ENCODE measurements around the gene COG7.

DNA sequence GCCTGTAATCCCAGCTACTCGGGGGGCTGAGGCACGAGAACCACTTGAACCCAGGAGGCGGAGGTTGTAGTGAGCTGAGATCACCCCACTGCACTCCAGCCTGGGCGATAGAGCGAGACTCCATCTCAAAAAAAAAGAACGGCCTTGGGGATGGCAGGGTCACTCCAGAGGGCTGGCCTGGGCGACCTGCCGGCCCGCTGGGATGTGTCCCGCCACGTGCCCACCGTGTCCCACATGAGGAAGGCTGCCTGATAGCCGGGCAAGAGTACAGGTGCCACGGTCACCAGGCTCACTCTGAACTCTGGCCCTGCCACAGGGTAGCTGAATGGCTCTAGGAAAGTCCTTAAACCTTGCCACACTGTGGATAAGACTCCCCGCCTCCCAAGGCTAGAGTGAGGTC lies 67.5 kb downstream of the COG7 start:
- TF ChIP-seq, protein P1, sequence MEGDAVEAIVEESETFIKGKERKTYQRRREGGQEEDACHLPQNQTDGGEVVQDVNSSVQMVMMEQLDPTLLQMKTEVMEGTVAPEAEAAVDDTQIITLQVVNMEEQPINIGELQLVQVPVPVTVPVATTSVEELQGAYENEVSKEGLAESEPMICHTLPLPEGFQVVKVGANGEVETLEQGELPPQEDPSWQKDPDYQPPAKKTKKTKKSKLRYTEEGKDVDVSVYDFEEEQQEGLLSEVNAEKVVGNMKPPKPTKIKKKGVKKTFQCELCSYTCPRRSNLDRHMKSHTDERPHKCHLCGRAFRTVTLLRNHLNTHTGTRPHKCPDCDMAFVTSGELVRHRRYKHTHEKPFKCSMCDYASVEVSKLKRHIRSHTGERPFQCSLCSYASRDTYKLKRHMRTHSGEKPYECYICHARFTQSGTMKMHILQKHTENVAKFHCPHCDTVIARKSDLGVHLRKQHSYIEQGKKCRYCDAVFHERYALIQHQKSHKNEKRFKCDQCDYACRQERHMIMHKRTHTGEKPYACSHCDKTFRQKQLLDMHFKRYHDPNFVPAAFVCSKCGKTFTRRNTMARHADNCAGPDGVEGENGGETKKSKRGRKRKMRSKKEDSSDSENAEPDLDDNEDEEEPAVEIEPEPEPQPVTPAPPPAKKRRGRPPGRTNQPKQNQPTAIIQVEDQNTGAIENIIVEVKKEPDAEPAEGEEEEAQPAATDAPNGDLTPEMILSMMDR (IDR thresholded peaks at IDR 0.05): no peak
- no peak for TF ChIP-seq POLR2A (IDR thresholded peaks at IDR 0.05)

All from testis (tissue), 2 donors.